ENCODE measurements around the gene PKN3. TPM values are rescaled to one million over a fixed set of nuclear protein-coding genes. Genes with fewer than 3 reads are reported as not detected.

The PKN3 gene
- total RNA-seq, 1 donor from 2014 or later = 3.1 TPM

GRCh38 chr9:128669786-128670185, 32.5 kb upstream of the PKN3 start:
- H3K27me3 Mint-ChIP-seq (ENCODE audit: low read depth, unreplicated experiment) = no peaks in the 10 kb centered on the region
- no peaks in the 10 kb centered on the region for H4K20me1 ChIP-seq (ENCODE audit: insufficient read depth, low read length)
- H3K4me3 ChIP-seq (ENCODE audit: insufficient read depth, low read depth, low read length) = no peak overlapping the region
- no peaks in the 10 kb centered on the region for H3K36me3 ChIP-seq (ENCODE audit: insufficient read depth, low read length)
- no peak for DNase-seq (ENCODE audit: low read depth)
- no peaks in the 10 kb centered on the region for H3K4me1 Mint-ChIP-seq (ENCODE audit: low read depth, unreplicated experiment)
- H2AFZ ChIP-seq (ENCODE audit: low read depth, low read length) = no peak overlapping the region
- H3K4me2 ChIP-seq (ENCODE audit: low read length) = no peak overlapping the region
- no peak overlapping the region for H3K27ac Mint-ChIP-seq (ENCODE audit: unreplicated experiment)
- FAIRE-seq = no peak
- H3K4me3 Mint-ChIP-seq (ENCODE audit: unreplicated experiment) = no peak overlapping the region
- no peak overlapping the region for H3K27ac ChIP-seq (ENCODE audit: low read depth, low read length)
- no peak for TF ChIP-seq CTCF (IDR thresholded peaks at IDR 0.05; ENCODE audit: insufficient read depth, low read depth, low read length)
- no peak for TF ChIP-seq EZH2 (IDR thresholded peaks at IDR 0.05; ENCODE audit: insufficient read depth, low read length)
- H3K27me3 ChIP-seq (ENCODE audit: insufficient read depth, low read length) = no peaks in the 10 kb centered on the region
- H3K9me3 ChIP-seq (ENCODE audit: insufficient read depth, low read depth, low read length) = no peaks in the 10 kb centered on the region
- H3K79me2 ChIP-seq (ENCODE audit: insufficient read depth, low read length) = no peaks in the 10 kb centered on the region
- no peaks in the 10 kb centered on the region for H3K4me1 ChIP-seq (ENCODE audit: insufficient read depth, low read length)
- H3K36me3 Mint-ChIP-seq (ENCODE audit: low read depth, unreplicated experiment) = no peaks in the 10 kb centered on the region
- H3K9ac ChIP-seq (ENCODE audit: low read length) = no peak overlapping the region
- no peaks in the 10 kb centered on the region for H3K9me3 Mint-ChIP-seq (ENCODE audit: unreplicated experiment)

- no peaks in the 10 kb centered on the region for H4K20me1 ChIP-seq (ENCODE audit: insufficient read depth, low read length)
- Mint-ChIP-seq H3K4me3 (ENCODE audit: unreplicated experiment) (no peak overlapping the region), H3K9me3 (ENCODE audit: unreplicated experiment) (no peaks in the 10 kb centered on the region), H3K27me3 (ENCODE audit: low read depth, unreplicated experiment) (no peaks in the 10 kb centered on the region), H3K27ac (ENCODE audit: unreplicated experiment) (no peak overlapping the region), H3K4me1 (ENCODE audit: low read depth, unreplicated experiment) (no peaks in the 10 kb centered on the region), H3K36me3 (ENCODE audit: low read depth, unreplicated experiment) (no peaks in the 10 kb centered on the region)
- no peak overlapping the region for H3K4me3 ChIP-seq (ENCODE audit: insufficient read depth, low read depth, low read length)
- DNase-seq (ENCODE audit: low read depth) = no peak
- no peaks in the 10 kb centered on the region for H3K4me1 ChIP-seq (ENCODE audit: insufficient read depth, low read length)
- no peaks in the 10 kb centered on the region for H3K9me3 ChIP-seq (ENCODE audit: insufficient read depth, low read depth, low read length)
- TF ChIP-seq EZH2 (IDR thresholded peaks at IDR 0.05; ENCODE audit: insufficient read depth, low read length) (no peak), CTCF (IDR thresholded peaks at IDR 0.05; ENCODE audit: insufficient read depth, low read depth, low read length) (no peak)
- no peaks in the 10 kb centered on the region for H3K79me2 ChIP-seq (ENCODE audit: insufficient read depth, low read length)
- H3K4me2 ChIP-seq (ENCODE audit: low read length) = no peak overlapping the region
- no peak overlapping the region for H3K27ac ChIP-seq (ENCODE audit: low read depth, low read length)
- H3K9ac ChIP-seq (ENCODE audit: low read length) = no peak overlapping the region
- no peak for FAIRE-seq
- no peaks in the 10 kb centered on the region for H3K36me3 ChIP-seq (ENCODE audit: insufficient read depth, low read length)
- H2AFZ ChIP-seq (ENCODE audit: low read depth, low read length) = no peak overlapping the region
- H3K27me3 ChIP-seq (ENCODE audit: insufficient read depth, low read length) = no peaks in the 10 kb centered on the region
These were observed 26.9 kb upstream of the PKN3 start for GRCh38 chr9:128675382-128675781.

- DNase-seq (ENCODE audit: low read depth) (no peak), FAIRE-seq (no peak)
- Mint-ChIP-seq H3K36me3 (ENCODE audit: low read depth, unreplicated experiment) (no peaks in the 10 kb centered on the region), H3K4me1 (ENCODE audit: low read depth, unreplicated experiment) (no peaks in the 10 kb centered on the region), H3K9me3 (ENCODE audit: unreplicated experiment) (no peaks in the 10 kb centered on the region), H3K27me3 (ENCODE audit: low read depth, unreplicated experiment) (no peaks in the 10 kb centered on the region), H3K27ac (ENCODE audit: unreplicated experiment) (no peak overlapping the region), H3K4me3 (ENCODE audit: unreplicated experiment) (no peak overlapping the region)
- H3K27ac ChIP-seq (ENCODE audit: low read depth, low read length) = no peak overlapping the region
- H3K9me3 ChIP-seq (ENCODE audit: insufficient read depth, low read depth, low read length) = no peaks in the 10 kb centered on the region
- TF ChIP-seq CTCF (IDR thresholded peaks at IDR 0.05; ENCODE audit: insufficient read depth, low read depth, low read length) (no peak), EZH2 (IDR thresholded peaks at IDR 0.05; ENCODE audit: insufficient read depth, low read length) (no peak)
- no peaks in the 10 kb centered on the region for H3K27me3 ChIP-seq (ENCODE audit: insufficient read depth, low read length)
- H2AFZ ChIP-seq (ENCODE audit: low read depth, low read length) = no peak overlapping the region
- H3K9ac ChIP-seq (ENCODE audit: low read length) = no peak overlapping the region
- no peaks in the 10 kb centered on the region for H3K4me1 ChIP-seq (ENCODE audit: insufficient read depth, low read length)
- H3K4me3 ChIP-seq (ENCODE audit: insufficient read depth, low read depth, low read length) = no peak overlapping the region
- no peaks in the 10 kb centered on the region for H4K20me1 ChIP-seq (ENCODE audit: insufficient read depth, low read length)
- no peaks in the 10 kb centered on the region for H3K36me3 ChIP-seq (ENCODE audit: insufficient read depth, low read length)
- H3K79me2 ChIP-seq (ENCODE audit: insufficient read depth, low read length) = no peaks in the 10 kb centered on the region
- no peak overlapping the region for H3K4me2 ChIP-seq (ENCODE audit: low read length)
These were observed 24.5 kb upstream of the PKN3 start for GRCh38 chr9:128677794-128678193.
